HepG2 (cell line): Measurements from ENCODE around the gene XXYLT1. TPM values are rescaled to one million over a fixed set of nuclear protein-coding genes. Genes with fewer than 3 reads are reported as not detected.

Experiments
- AHDC1 ChIP-seq: sonication (generic); formaldehyde crosslinking; IDR thresholded peaks from 2 replicates; pipeline ENCODE4 v1.5.1; 2020; ENCODE audit warnings: mild to moderate bottlenecking, missing genetic modification reagents, borderline replicate concordance
- ATF7-NPFF ChIP-seq: sonication (generic); formaldehyde crosslinking; IDR thresholded peaks from 2 replicates; pipeline ENCODE4 v1.8.1; 2023; ENCODE audit warnings: mild to moderate bottlenecking, low read depth, missing genetic modification reagents, moderate library complexity
- DDIT3 ChIP-seq: sonication (generic); formaldehyde crosslinking; IDR thresholded peaks from 2 replicates; pipeline ENCODE4 v1.4.0; 2020; ENCODE audit warnings: mild to moderate bottlenecking, missing genetic modification reagents
- FOXA1 ChIP-seq, 2 experiments: fragments of 450-650 bp in 1 of 2; sonication (generic) in 1 of 2; formaldehyde crosslinking in 1 of 2; IDR thresholded peaks; 2 replicates each; pipeline versions ENCODE4 v1.4.0 to v1.6.1; 2016 to 2020; ENCODE audit warnings: missing genetic modification reagents in 1 of 2
- GPN1 ChIP-seq: sonication (generic); formaldehyde crosslinking; IDR thresholded peaks from 2 replicates; pipeline ENCODE4 v1.5.1; 2020; ENCODE audit warnings: missing genetic modification reagents, borderline replicate concordance
- IRF2 ChIP-seq: IDR thresholded peaks from 2 replicates; pipeline ENCODE4 v1.6.1; 2018; ENCODE audit warnings: missing genetic modification reagents, missing compliant biosample characterization
- KDM3A ChIP-seq: IDR thresholded peaks from 2 replicates; pipeline ENCODE4 v1.6.1; 2018; ENCODE audit warnings: low read depth, missing compliant biosample characterization
- MXD3 ChIP-seq: IDR thresholded peaks from 2 replicates; pipeline ENCODE4 v1.6.1; 2016; ENCODE audit warnings: mild to moderate bottlenecking, missing biosample characterization, missing genetic modification reagents
- PAF1 ChIP-seq: IDR thresholded peaks from 2 replicates; pipeline ENCODE4 v1.6.1; 2016; ENCODE audit warnings: missing genetic modification reagents, missing compliant biosample characterization
- PBX3 ChIP-seq: sonication (generic); formaldehyde crosslinking; IDR thresholded peaks from 2 replicates; pipeline ENCODE4 v1.8.1; 2023; ENCODE audit warnings: missing genetic modification reagents, inconsistent platforms, borderline replicate concordance
- TRIM22 ChIP-seq: fragments of 450-650 bp; IDR thresholded peaks from 2 replicates; pipeline ENCODE4 v1.6.1; 2017
- ZBTB46 ChIP-seq: sonication (generic); formaldehyde crosslinking; IDR thresholded peaks from 2 replicates; pipeline ENCODE4 v1.4.0; 2020; ENCODE audit warnings: mild to moderate bottlenecking, missing genetic modification reagents, borderline replicate concordance
- ZFYVE20 ChIP-seq: sonication (generic); formaldehyde crosslinking; IDR thresholded peaks from 2 replicates; pipeline ENCODE4 v1.8.0; 2023; ENCODE audit warnings: low read depth, mild to moderate bottlenecking, moderate library complexity, missing genetic modification reagents, borderline replicate concordance
- ZNF180 ChIP-seq: sonication (generic); formaldehyde crosslinking; IDR thresholded peaks from 2 replicates; pipeline ENCODE4 v1.4.0; 2020; ENCODE audit warnings: low read depth, missing genetic modification reagents, borderline replicate concordance
- ZNF547 ChIP-seq: sonication (generic); formaldehyde crosslinking; IDR thresholded peaks from 2 replicates; pipeline ENCODE4 v1.5.1; 2020; ENCODE audit warnings: mild to moderate bottlenecking, missing genetic modification reagents
- ZNF589 ChIP-seq: sonication (generic); formaldehyde crosslinking; conservative IDR thresholded peaks from 2 replicates; pipeline ENCODE4 v1.8.0; 2022; ENCODE audit warnings: mild to moderate bottlenecking, moderate library complexity, missing genetic modification reagents
- ZNF746 ChIP-seq: sonication (generic); formaldehyde crosslinking; IDR thresholded peaks from 2 replicates; pipeline ENCODE4 v1.8.0; 2022; ENCODE audit warnings: mild to moderate bottlenecking, missing genetic modification reagents
- polyA plus RNA-seq, 8 experiments: library from polyadenylated mRNA; depleted of rRNA in 3 of 8; stranded (reverse) in 7 of 8; unstranded in 1 of 8; fragments of >200 nt; fragmentation: Illumina TruSeq in 4 of 8; extraction: Trizol in 4 of 8; gene quantifications; 2 replicates each; pipeline versions ENCODE4 v1.2.1 to v1.2.3, GENCODE V29; 2011 to 2016; ENCODE audit warnings: low read depth in 4 of 8, missing spikeins in 1 of 8, mixed read lengths in 1 of 8; ENCODE audit not compliant: insufficient read depth in 1 of 8
- total RNA-seq, 5 experiments: library from RNA; depleted of rRNA; stranded (reverse); fragments of >200 nt; fragmentation: Illumina TruSeq; extraction: Trizol; gene quantifications; 2 replicates each; pipeline ENCODE4 v1.2.3, GENCODE V29; 2016; ENCODE audit warnings: low read depth in 1 of 5

XXYLT1 gene
- total and polyA plus RNA-seq, 2 of the 13 experiments (the other 11 are each of a cell fraction or from before 2014, with no cell fraction given), result 17.7 to 19.0 TPM

GRCh38 chr3:195198426-195199346, 72.3 kb downstream of the XXYLT1 start (continued):
- no peak for TF ChIP-seq ZBTB46
- no peak for TF ChIP-seq PAF1 (CRISPR knock-in tag)
- TF ChIP-seq ZFYVE20, result no peak
- no peak; the same call in 1 of the 2 replicates for TF ChIP-seq ZNF746 (CRISPR knock-in tag)
- no peak for TF ChIP-seq GPN1 (CRISPR knock-in tag)
- TF ChIP-seq IRF2, result peak; percentile 75; the same call in 1 of the 2 replicates
- TF ChIP-seq TRIM22, result no peak
- no peak for TF ChIP-seq ZNF180 (CRISPR knock-in tag)
- TF ChIP-seq MXD3 (CRISPR knock-in tag), result no peak
- TF ChIP-seq AHDC1 (CRISPR knock-in tag), result peak; percentile 70; the same call in 1 of the 2 replicates
- TF ChIP-seq ZNF589 (CRISPR knock-in tag), result peak; percentile 66; the same call in 1 of the 2 replicates
- no peak for TF ChIP-seq DDIT3 (CRISPR knock-in tag)
- no peak for TF ChIP-seq ZNF547 (CRISPR knock-in tag)
- TF ChIP-seq FOXA1 (IDR thresholded peaks at IDR 0.05), result no peak
- peak; percentile 26; the same call in 1 of the 2 replicates for TF ChIP-seq FOXA1 (CRISPR knock-in tag; IDR thresholded peaks at IDR 0.05)
- no peak; the same call in 1 of the 2 replicates for TF ChIP-seq ATF7-NPFF
- no peak for TF ChIP-seq PBX3 (CRISPR knock-in tag)
- TF ChIP-seq KDM3A, result no peak
